ENCODE data around the gene DCUN1D1.

Gene DCUN1D1

GRCh38 chr3:182936239-182936917 lies 44.0 kb downstream of the DCUN1D1 start:
- no peak overlapping the region for H3K27ac ChIP-seq
- no peaks in the 10 kb centered on the region for H3K27me3 ChIP-seq
- peaks cover 0 to 5% of the 10 kb centered on the region in 2 experiments for H3K4me1 ChIP-seq (ENCODE audit: control insufficient read depth in 1 of 2, insufficient read depth in 1 of 2, low read depth in 1 of 2, low read length in 1 of 2)
- no peak overlapping the region for H3K4me3 ChIP-seq (ENCODE audit: low read depth in 1 of 2, low read length in 1 of 2)
- no peaks in the 10 kb centered on the region for H3K9me3 ChIP-seq
- TF ChIP-seq, protein P1, sequence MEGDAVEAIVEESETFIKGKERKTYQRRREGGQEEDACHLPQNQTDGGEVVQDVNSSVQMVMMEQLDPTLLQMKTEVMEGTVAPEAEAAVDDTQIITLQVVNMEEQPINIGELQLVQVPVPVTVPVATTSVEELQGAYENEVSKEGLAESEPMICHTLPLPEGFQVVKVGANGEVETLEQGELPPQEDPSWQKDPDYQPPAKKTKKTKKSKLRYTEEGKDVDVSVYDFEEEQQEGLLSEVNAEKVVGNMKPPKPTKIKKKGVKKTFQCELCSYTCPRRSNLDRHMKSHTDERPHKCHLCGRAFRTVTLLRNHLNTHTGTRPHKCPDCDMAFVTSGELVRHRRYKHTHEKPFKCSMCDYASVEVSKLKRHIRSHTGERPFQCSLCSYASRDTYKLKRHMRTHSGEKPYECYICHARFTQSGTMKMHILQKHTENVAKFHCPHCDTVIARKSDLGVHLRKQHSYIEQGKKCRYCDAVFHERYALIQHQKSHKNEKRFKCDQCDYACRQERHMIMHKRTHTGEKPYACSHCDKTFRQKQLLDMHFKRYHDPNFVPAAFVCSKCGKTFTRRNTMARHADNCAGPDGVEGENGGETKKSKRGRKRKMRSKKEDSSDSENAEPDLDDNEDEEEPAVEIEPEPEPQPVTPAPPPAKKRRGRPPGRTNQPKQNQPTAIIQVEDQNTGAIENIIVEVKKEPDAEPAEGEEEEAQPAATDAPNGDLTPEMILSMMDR (IDR thresholded peaks at IDR 0.05): no peak
- H3K36me3 ChIP-seq: peaks cover 13% of the 10 kb centered on the region

GRCh38 chr3:182935803-182936202 lies 44.5 kb downstream of the DCUN1D1 start:
- H3K27ac ChIP-seq: no peak overlapping the region
- H3K36me3 ChIP-seq: peaks cover 13% of the 10 kb centered on the region
- TF ChIP-seq, protein P1 (IDR thresholded peaks at IDR 0.05): no peak
- H3K27me3 ChIP-seq: no peaks in the 10 kb centered on the region
- no peaks in the 10 kb centered on the region for H3K9me3 ChIP-seq
- no peak overlapping the region for H3K4me3 ChIP-seq (ENCODE audit: low read depth in 1 of 2, low read length in 1 of 2)
- H3K4me1 ChIP-seq (ENCODE audit: control insufficient read depth in 1 of 2, insufficient read depth in 1 of 2, low read depth in 1 of 2, low read length in 1 of 2): peaks cover 0 to 5% of the 10 kb centered on the region in 2 experiments

DNA sequence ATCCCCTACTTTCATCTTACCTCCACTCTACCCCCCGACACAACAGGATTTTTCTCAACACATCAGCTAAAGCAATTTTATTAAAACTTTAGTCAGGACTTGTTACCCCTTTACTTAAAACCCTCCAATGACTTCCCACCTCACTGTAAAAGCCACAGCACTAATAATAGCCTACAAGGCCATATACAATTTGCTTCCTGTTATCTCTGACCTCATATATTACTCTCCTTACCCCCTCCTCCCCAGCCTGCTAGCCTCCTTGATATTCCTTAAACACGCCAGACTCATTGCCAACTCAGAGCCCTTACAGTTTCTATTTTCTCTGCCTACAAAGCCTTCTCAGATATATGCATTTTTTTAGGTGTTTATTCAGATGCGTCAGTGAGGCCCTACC lies 54.4 kb downstream of the DCUN1D1 start:
- no peaks in the 10 kb centered on the region for H3K27me3 ChIP-seq
- no peak overlapping the region for H3K27ac ChIP-seq
- no peaks in the 10 kb centered on the region for H3K4me1 ChIP-seq (ENCODE audit: control insufficient read depth in 1 of 2, insufficient read depth in 1 of 2, low read depth in 1 of 2, low read length in 1 of 2)
- no peaks in the 10 kb centered on the region for H3K9me3 ChIP-seq
- TF ChIP-seq, protein P1 (IDR thresholded peaks at IDR 0.05): no peak
- peaks cover 21% of the 10 kb centered on the region for H3K36me3 ChIP-seq
- no peak overlapping the region for H3K4me3 ChIP-seq (ENCODE audit: low read depth in 1 of 2, low read length in 1 of 2)

GRCh38 chr3:182925330-182925943 lies 54.9 kb downstream of the DCUN1D1 start:
- H3K27ac ChIP-seq: no peak overlapping the region
- H3K4me1 ChIP-seq (ENCODE audit: control insufficient read depth in 1 of 2, insufficient read depth in 1 of 2, low read depth in 1 of 2, low read length in 1 of 2): no peaks in the 10 kb centered on the region
- H3K9me3 ChIP-seq: no peaks in the 10 kb centered on the region
- peaks cover 26% of the 10 kb centered on the region for H3K36me3 ChIP-seq
- TF ChIP-seq, protein P1 (IDR thresholded peaks at IDR 0.05): no peak
- H3K4me3 ChIP-seq (ENCODE audit: low read depth in 1 of 2, low read length in 1 of 2): no peak overlapping the region
- no peaks in the 10 kb centered on the region for H3K27me3 ChIP-seq

DNA sequence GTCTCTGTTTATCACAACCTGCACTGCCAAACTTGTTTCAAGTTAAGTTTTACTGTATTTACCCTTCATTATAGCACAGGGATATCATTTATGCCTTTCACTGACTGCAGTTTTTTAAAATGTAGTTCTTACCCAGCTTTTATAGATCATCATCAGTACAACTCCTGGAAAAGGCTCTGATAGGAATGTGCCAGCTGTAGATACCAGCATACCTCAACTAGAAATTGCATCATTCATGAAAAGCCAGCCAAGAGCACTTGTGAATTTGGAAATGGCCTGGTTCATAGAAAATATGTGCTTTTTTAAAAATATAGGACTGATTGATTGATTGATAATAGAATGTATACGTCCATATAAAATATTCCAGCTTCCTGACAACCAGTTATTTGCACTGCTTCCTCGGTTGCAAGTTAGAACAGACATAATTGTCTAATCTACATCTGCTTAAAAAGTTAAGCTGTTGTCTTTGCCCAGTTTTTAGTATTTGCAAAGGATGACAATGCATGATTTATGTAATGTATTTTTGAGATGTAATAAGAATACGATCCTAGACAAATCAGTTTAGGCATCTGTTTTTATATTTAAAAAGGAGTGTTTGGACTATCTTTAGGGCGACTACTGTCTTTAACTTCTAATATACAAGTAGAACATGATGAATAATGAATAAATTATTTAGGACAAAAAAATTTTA lies 58.5 kb downstream of the DCUN1D1 start:
- no peaks in the 10 kb centered on the region for H3K27me3 ChIP-seq
- no peak overlapping the region for H3K4me3 ChIP-seq (ENCODE audit: low read depth in 1 of 2, low read length in 1 of 2)
- peaks cover 62% of the 10 kb centered on the region for H3K36me3 ChIP-seq
- no peaks in the 10 kb centered on the region for H3K4me1 ChIP-seq (ENCODE audit: control insufficient read depth in 1 of 2, insufficient read depth in 1 of 2, low read depth in 1 of 2, low read length in 1 of 2)
- no peak overlapping the region for H3K27ac ChIP-seq
- no peaks in the 10 kb centered on the region for H3K9me3 ChIP-seq
- TF ChIP-seq, protein P1 (IDR thresholded peaks at IDR 0.05): no peak

Measured in neutrophil (primary cell).